GM12875 (cell line): ENCODE results near the gene CLECL1.

Experiments
- H3K4me3 ChIP-seq: one replicate; pipeline ENCODE4 v1.5.1; 2011; ENCODE audit warnings: low read depth, low read length, control low read depth
- CTCF ChIP-seq: IDR thresholded peaks from 2 replicates; pipeline ENCODE4 v1.5.1; 2011; ENCODE audit warnings: low read depth, mild to moderate bottlenecking, control low read depth, inconsistent platforms, low read length, moderate library complexity, borderline replicate concordance; ENCODE audit not compliant: insufficient read depth

Gene CLECL1

GRCh38 chr12:9730591-9730990, 2.3 kb downstream of the CLECL1 start:
- H3K4me3 ChIP-seq = no peak overlapping the region
- TF ChIP-seq CTCF = no peak

- H3K4me3 ChIP-seq = no peak overlapping the region
- TF ChIP-seq CTCF = no peak
These were observed 2.9 kb downstream of the CLECL1 start for GRCh38 chr12:9730011-9730410.

- no peak for TF ChIP-seq CTCF
- no peak overlapping the region for H3K4me3 ChIP-seq
These were observed 3.8 kb downstream of the CLECL1 start for GRCh38 chr12:9729082-9729481.

- H3K4me3 ChIP-seq = no peak overlapping the region
- TF ChIP-seq CTCF = no peak
These were observed 5.1 kb downstream of the CLECL1 start for GRCh38 chr12:9727813-9728212.

- H3K4me3 ChIP-seq = no peak overlapping the region
These were observed 7.6 kb downstream of the CLECL1 start for GRCh38 chr12:9725213-9725870.

GRCh38 chr12:9724023-9724422, 8.9 kb downstream of the CLECL1 start:
- no peak overlapping the region for H3K4me3 ChIP-seq
- no peak for TF ChIP-seq CTCF

More at GRCh38 chr12:9725213-9725870, 7.6 kb downstream of the CLECL1 start:
- TF ChIP-seq CTCF = no peak

GRCh38 chr12:9721394-9722092, 11.4 kb downstream of the CLECL1 start:
- TF ChIP-seq CTCF = no peak
- H3K4me3 ChIP-seq = no peak overlapping the region
